Activated CD4-positive, alpha-beta T cell treated with anti-CD3 and anti-CD28 coated beads, Interleukin-2, amount 10 ng/mL, durations not matched to agents 24 days and 14 days (primary cell): Measurements from ENCODE around the gene MFSD2A. TPM values are rescaled to one million over a fixed set of nuclear protein-coding genes. Genes with fewer than 3 reads are reported as not detected.
A peak's percentile ranks its signal among the peaks of the same experiment; 100 is the strongest.
"Not testable (repeated sequence)": the region's sequence is repeated elsewhere in the genome, so short reads cannot be mapped to it uniquely, and the experiment has no call there.

ENCODE experiments used
- DNase-seq: peaks from one replicate; pipeline ENCODE4 v3.0.0; 2022
- H3K27ac Mint-ChIP-seq: one replicate; pipeline ENCODE4 v1.8.0; 2022; ENCODE audit warnings: mild to moderate bottlenecking, mixed read lengths
- H3K27me3 Mint-ChIP-seq: one replicate; pipeline ENCODE4 v1.8.0; 2022; ENCODE audit warnings: mixed read lengths
- H3K36me3 Mint-ChIP-seq: one replicate; pipeline ENCODE4 v1.8.0; 2022; ENCODE audit warnings: low read depth, mild to moderate bottlenecking, mixed read lengths
- H3K4me1 Mint-ChIP-seq: one replicate; pipeline ENCODE4 v1.8.0; 2021; ENCODE audit warnings: mixed read lengths
- H3K4me3 Mint-ChIP-seq: one replicate; pipeline ENCODE4 v1.8.0; 2022; ENCODE audit warnings: mild to moderate bottlenecking, moderate library complexity, mixed read lengths
- H3K9me3 Mint-ChIP-seq: one replicate; pipeline ENCODE4 v1.8.0; 2021; ENCODE audit warnings: mixed read lengths
- intact Hi-C: fragments of 100-400 bp; cut with micrococcal nuclease; formaldehyde crosslinking; loops from one replicate; pipeline ENCODE4 v1.15.1; 2023
- total RNA-seq: library from RNA; stranded (reverse); gene quantifications from 2 replicates; pipeline ENCODE4 v1.2.3, GENCODE V29; 2022

MFSD2A gene
- 47.0 and 49.7 TPM in 2 replicates for total RNA-seq

DNA sequence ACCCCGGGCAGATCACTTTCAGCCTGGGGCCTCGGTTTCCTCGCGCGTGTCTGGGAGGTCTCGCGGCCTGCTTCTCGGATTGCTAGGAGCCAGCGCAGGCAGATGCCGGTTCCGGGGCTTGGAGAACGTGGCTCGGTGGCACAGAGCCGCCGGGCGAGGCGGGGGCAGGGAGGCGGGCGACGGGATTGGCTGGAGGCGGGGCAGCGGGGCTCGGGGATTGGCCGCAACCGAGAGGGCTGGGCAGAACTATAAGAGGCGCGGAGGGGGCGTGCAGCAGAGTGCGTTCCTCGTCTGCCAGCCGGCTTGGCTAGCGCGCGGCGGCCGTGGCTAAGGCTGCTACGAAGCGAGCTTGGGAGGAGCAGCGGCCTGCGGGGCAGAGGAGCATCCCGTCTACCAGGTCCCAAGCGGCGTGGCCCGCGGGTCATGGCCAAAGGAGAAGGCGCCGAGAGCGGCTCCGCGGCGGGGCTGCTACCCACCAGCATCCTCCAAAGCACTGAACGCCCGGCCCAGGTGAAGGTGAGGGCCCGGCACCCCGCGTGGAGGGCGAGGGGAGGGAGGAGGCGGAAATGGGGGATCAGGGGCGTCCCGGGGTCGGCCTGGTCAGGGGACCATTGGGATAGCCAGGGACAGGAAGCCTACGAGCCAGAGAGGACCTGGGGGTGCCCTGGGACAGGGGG, at the start of gene MFSD2A:
TSS of gene MFSD2A (plus strand) at position 276 of the 677 bp plus-strand sequence. CDS start at position 424, 148 bp downstream.
- Mint-ChIP-seq H3K27me3 (peaks cover 9% of the 10 kb centered on the region), H3K27ac (peak within 1 kb of the TSS; percentile 91), H3K9me3 (no peaks in the 10 kb centered on the region), H3K36me3 (peaks cover 39% of the 10 kb centered on the region), H3K4me1 (peaks cover 45% of the 10 kb centered on the region), H3K4me3 (peak within 1 kb of the TSS; percentile 91)
- DNase-seq: peak; percentile 95
- intact Hi-C loops: loop anchor here (1.0 to 5.0 kb wide), 2 partner anchors 36 to 87 kb away; partner anchors contain the start of gene CAP1

DNA sequence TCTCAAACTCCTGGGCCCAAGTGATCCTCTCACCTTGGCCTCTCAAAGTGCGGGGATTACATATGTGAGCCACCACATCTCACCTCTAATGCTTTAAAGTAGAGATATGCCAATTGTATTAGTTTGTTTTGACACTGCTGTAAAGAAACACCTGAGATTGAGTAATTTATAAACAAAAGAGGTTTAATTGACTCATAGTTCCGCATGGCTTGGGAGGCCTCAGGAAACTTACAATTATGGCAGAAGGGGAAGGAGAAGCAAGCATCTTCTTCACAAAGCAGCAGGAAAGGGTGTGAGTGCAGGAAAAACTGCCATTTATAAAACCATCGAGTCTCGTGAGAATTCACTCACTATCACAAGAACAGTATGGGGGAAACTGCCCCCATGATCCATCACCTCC, 49.8 kb upstream of the MFSD2A start:
- H3K9me3 Mint-ChIP-seq: peaks cover 8% of the 10 kb centered on the region
- peaks cover 6% of the 10 kb centered on the region for H3K4me1 Mint-ChIP-seq
- no peak for DNase-seq
- peaks cover 41% of the 10 kb centered on the region for H3K27me3 Mint-ChIP-seq
- no peak overlapping the region for H3K27ac Mint-ChIP-seq
- H3K4me3 Mint-ChIP-seq: no peak overlapping the region
- intact Hi-C loops: no loop called here
- H3K36me3 Mint-ChIP-seq: peaks cover 4% of the 10 kb centered on the region

DNA sequence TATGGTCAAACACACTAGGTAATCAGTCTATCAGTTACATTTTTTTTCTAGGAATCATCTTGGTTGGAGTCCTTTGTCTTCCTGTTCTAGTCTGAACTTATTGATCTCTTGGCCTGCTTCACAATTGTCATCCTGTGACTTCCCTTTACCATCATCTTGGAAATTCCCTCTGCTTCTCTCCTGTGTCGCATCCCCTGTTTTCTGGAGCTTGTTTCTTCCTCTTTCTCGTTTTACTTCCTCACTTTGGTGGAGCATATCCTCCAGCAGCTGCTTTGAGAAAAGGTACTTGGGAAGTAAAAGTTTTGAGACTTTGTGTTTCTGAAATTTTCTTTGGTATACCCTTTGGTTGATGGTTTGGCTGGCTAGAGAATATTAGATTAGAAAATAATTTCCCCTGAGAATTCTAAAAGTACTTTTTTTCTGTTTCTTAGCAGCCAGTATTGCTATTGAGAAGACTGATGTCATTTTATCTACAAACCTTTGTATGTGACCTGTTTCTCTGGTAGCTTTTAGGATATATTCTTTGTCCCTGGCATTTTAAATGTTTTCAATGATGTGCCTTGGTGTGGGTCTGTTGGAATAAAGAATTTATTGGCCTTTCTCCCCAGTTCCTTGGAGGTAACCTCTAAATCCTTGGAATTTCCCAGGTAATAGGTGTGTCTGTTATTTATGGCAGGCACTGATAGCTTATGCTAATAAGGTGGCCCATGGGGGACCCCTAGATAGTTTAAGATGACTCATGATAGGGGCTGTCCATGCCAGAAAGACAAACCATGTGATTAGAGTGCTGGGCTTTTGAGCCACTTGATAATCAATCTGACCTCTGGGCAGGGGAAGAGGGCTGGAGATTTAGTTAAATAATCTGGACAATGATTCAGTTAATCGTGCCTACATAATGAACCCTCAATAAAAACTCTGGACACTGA, 47.2 kb upstream of the MFSD2A start:
- Mint-ChIP-seq H3K4me3 (no peak overlapping the region), H3K4me1 (no peaks in the 10 kb centered on the region), H3K27me3 (peaks cover 32% of the 10 kb centered on the region), H3K27ac (no peak overlapping the region), H3K9me3 (peaks cover 8% of the 10 kb centered on the region), H3K36me3 (peaks cover 4% of the 10 kb centered on the region)
- no peak for DNase-seq
- intact Hi-C loops: no loop called here

DNA sequence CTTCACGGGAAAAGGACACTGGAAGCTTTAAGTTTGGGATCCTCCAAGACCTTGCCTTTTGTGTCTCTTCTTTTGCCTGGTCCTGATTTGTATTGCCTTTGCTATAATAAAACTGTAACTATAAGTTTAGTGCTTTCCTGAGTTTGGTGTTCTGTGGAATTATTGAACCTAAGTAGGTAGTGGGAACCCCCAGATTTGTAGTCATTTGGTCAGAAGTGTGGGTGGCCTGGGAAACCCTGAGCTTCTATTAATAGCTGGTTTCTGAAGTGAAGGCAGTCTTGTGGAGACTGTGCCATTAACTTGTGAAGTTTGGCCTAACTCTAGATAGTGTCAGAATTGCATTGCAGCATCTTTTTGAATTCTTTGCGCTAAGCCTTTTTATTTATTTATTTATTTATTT, 46.4 kb upstream of the MFSD2A start:
- DNase-seq: no peak
- H3K4me3 Mint-ChIP-seq: no peak overlapping the region
- peaks cover 8% of the 10 kb centered on the region for H3K9me3 Mint-ChIP-seq
- H3K27me3 Mint-ChIP-seq: peaks cover 25% of the 10 kb centered on the region
- H3K36me3 Mint-ChIP-seq: peaks cover 4% of the 10 kb centered on the region
- intact Hi-C loops: no loop called here
- H3K4me1 Mint-ChIP-seq: no peaks in the 10 kb centered on the region
- no peak overlapping the region for H3K27ac Mint-ChIP-seq

DNA sequence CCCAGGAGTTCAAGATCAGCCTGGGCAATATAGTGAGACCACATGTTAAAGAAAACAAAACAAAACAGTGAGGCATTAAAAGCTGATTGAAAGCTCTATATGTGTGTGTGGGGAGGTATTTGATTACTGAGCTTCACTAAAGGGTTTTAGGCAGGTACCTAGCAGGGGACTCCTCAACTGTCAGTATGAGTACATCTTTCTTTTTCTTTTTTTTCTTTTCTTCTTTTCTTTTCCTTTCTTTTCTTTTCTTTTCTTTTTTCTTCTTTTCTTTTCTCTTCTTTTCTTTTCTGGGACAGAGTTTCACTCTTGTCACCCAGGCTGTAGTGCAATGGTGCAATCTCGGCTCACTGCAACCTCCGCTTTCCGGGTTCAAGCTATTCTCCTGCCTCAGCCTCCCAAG, 44.7 kb upstream of the MFSD2A start:
- peaks cover 8% of the 10 kb centered on the region for H3K9me3 Mint-ChIP-seq
- DNase-seq: no peak
- no peaks in the 10 kb centered on the region for H3K4me1 Mint-ChIP-seq
- peaks cover 4% of the 10 kb centered on the region for H3K36me3 Mint-ChIP-seq
- H3K4me3 Mint-ChIP-seq: no peak overlapping the region
- H3K27me3 Mint-ChIP-seq: peaks cover 13% of the 10 kb centered on the region
- intact Hi-C loops: no loop called here
- no peak overlapping the region for H3K27ac Mint-ChIP-seq

DNA sequence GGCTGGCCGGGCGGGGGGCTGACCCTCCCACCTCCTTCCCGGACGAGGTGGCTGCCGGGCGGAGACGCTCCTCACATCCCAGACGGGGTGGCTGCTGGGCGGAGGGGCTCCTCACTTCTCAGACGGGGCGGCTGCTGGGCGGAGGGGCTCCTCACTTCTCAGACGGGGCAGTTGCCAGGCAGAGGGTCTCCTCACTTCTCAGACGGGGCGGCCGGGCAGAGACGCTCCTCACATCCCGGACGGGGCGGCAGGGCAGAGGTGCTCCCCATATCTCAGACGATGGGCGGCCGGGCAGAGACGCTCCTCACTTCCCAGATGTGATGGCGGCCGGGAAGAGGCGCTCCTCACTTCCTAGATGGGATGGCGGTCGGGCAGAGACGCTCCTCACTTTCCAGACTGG, 41.8 kb upstream of the MFSD2A start:
- H3K4me1 Mint-ChIP-seq, H3K36me3 Mint-ChIP-seq, H3K9me3 Mint-ChIP-seq, intact Hi-C loops, H3K27ac Mint-ChIP-seq, H3K27me3 Mint-ChIP-seq, DNase-seq, H3K4me3 Mint-ChIP-seq: not testable (repeated sequence)

DNA sequence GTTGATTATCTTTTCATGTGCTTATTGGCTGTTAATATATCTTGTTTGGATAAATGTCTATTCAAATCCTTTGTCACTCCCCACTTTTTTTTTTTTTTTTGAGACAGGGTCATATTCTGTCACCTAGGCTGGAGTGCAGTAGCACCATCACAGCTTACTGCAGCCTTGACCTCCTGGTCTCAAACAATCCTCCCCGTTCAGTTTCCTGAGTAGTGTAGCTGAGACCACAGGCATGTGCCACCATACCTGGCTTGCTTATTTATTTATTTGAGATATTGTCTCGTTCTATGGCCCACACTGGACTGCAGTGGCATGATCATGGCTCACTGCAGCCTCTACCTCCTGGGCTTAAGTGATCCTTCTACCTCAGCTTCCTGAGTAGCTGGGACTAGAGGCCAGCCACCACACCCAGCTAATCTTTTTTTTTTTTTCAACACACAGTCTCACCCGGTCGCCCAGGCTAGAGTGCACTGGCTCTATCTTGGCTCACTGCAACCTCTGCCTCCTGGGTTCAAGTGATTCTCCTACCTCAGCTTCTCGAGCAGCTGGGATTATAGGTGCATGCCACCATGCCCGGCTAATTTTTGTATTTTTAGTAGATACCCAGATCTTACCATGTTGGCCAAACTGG, 39.3 kb upstream of the MFSD2A start:
- peaks cover 2% of the 10 kb centered on the region for H3K4me1 Mint-ChIP-seq
- H3K36me3 Mint-ChIP-seq: no peaks in the 10 kb centered on the region
- H3K27me3 Mint-ChIP-seq: peaks cover 3% of the 10 kb centered on the region
- intact Hi-C loops: loop anchor here (5.0 kb wide), 2 partner anchors 98 to 117 kb away; no protein-coding TSS in a partner anchor
- no peak overlapping the region for H3K4me3 Mint-ChIP-seq
- H3K27ac Mint-ChIP-seq: no peak overlapping the region
- no peaks in the 10 kb centered on the region for H3K9me3 Mint-ChIP-seq
- DNase-seq: no peak

DNA sequence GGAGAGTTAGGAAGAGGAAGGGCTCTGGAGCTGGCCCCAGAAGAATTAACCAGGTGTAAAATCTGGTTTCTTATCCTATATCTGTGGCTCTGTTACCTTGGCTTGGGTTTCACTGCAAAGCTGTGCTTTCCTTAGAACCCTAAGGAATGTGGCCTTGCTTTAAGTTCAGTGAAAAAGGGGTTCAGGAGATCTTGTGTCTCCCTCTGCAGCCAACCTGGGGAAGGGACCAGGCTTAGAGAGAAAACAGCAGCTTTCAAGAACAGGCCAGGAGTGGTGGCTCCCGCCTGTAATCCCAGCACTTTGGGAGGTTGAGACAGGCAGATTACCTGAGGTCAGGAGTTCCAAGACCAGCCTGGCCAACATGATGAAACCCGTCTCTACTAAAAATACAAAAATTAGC, 37.1 kb upstream of the MFSD2A start:
- Mint-ChIP-seq H3K36me3 (no peaks in the 10 kb centered on the region), H3K9me3 (no peaks in the 10 kb centered on the region), H3K4me1 (peaks cover 2% of the 10 kb centered on the region), H3K4me3 (no peak overlapping the region), H3K27ac (no peak overlapping the region), H3K27me3 (peaks cover 3% of the 10 kb centered on the region)
- no peak for DNase-seq
- intact Hi-C loops: loop anchor here (5.0 kb wide), 2 partner anchors 101 to 114 kb away; no protein-coding TSS in a partner anchor

DNA sequence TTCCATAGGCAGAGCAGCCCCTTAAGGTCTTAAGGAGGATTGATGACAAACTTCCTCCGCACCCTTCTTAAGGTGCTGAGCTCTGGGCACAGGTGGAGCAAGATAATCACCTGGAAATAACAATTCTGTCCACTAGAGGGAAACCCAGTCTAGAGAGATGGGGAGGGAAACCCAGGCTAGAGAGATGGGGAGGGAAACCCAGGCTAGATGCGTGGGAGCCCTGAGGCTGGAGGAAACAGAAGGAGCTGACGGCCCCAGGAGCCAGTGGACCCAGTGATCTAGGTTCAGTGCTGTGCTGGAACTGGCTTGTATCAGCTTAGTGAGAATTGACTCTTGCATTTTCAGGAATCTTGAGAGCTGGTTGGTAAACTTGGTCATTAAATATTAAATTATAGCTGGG, 35.4 kb upstream of the MFSD2A start:
- H3K4me1 Mint-ChIP-seq: peaks cover 2% of the 10 kb centered on the region
- H3K27ac Mint-ChIP-seq: no peak overlapping the region
- peaks cover 3% of the 10 kb centered on the region for H3K27me3 Mint-ChIP-seq
- no peaks in the 10 kb centered on the region for H3K36me3 Mint-ChIP-seq
- H3K4me3 Mint-ChIP-seq: no peak overlapping the region
- H3K9me3 Mint-ChIP-seq: no peaks in the 10 kb centered on the region
- peak; percentile 83 for DNase-seq
- intact Hi-C loops: loop anchor here (1.0 to 5.0 kb wide), 4 partner anchors 36 to 113 kb away; partner anchors contain the start of gene MFSD2A

DNA sequence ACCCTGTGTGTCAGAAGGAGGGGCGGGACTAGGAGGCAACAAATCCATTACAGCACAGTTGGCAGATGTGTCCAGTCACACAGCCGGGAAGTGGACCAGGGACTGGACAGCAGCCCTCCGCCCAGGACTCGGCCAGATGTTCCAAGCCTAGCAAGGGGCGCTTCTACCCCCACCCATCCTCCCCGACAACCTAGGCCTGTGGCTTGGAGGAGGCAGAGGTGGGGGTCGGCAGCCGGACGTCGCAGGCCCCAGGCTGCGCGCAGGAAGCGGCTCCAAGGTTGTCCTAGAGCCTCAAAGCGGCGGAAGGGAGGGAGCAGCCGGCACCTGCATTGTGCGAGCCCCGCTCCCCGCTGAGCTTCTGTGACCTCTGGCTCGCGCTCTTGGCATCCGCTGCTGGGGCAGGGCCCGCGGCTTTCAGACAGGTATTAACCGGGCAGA, 32.7 kb upstream of the MFSD2A start:
- no peak for DNase-seq
- peaks cover 3% of the 10 kb centered on the region for H3K27me3 Mint-ChIP-seq
- no peak overlapping the region for H3K4me3 Mint-ChIP-seq
- no peaks in the 10 kb centered on the region for H3K36me3 Mint-ChIP-seq
- no peaks in the 10 kb centered on the region for H3K9me3 Mint-ChIP-seq
- peaks cover 4% of the 10 kb centered on the region for H3K4me1 Mint-ChIP-seq
- no peak overlapping the region for H3K27ac Mint-ChIP-seq
- intact Hi-C loops: no loop called here

DNA sequence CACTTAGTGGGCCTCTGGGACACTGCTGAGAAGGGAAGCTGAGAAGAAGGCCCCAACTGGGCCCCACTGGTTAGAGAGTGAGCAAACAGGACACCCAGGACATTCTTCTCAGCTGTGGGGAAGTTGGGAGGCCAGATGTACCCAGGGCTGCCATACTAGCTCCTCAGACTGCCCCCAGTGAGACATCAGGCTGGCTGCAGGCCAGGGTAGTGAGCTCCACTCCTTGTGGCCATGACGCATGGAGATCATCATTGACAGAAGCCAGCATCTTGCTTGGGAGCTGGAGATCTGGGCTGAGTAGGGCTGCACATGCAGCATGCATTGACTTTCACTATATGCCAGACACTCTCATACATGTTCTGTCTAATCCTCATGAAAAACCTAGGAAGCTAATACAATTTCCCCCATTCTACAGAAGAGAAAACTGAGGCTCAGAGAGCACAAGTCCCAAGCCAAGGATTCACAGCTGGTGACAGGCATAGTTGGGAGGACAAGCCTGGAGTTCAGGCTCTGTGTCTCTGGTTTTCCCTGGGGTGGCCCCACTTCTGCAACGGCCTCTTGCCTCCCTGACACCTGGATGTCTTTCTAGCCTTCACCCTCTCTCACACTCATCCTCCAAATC, 29.1 kb upstream of the MFSD2A start:
- H3K36me3 Mint-ChIP-seq: no peaks in the 10 kb centered on the region

DNA sequence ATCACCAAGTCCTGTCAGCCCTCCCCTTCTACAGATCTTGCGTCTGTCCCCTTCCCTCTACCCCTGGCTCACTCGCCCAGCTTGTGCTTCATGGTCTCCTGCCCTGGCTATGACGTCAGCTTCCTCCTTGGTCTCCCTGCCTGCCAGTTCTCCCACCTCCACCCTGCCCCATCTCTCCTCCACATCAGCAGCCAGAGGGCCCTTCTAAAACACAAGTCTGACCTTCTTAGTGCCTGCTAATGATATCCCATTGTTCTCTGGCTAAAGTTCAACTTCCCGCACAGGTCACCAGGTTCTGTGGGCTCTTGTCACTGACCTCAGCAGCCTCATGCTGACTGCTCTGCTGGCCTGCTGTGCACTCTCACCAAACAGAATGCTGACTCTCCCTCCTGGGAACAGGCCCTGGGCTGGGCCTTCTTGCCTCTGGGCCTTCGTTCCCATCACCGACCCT, 28.6 kb upstream of the MFSD2A start:
- peaks cover 3% of the 10 kb centered on the region for H3K4me1 Mint-ChIP-seq
- intact Hi-C loops: no loop called here
- no peak overlapping the region for H3K27ac Mint-ChIP-seq
- no peak for DNase-seq
- no peaks in the 10 kb centered on the region for H3K9me3 Mint-ChIP-seq
- H3K36me3 Mint-ChIP-seq: no peaks in the 10 kb centered on the region
- H3K4me3 Mint-ChIP-seq: no peak overlapping the region
- no peaks in the 10 kb centered on the region for H3K27me3 Mint-ChIP-seq

More for the DNA sequence above, 29.1 kb upstream of the MFSD2A start:
- intact Hi-C loops: no loop called here
- no peak for DNase-seq
- peaks cover 3% of the 10 kb centered on the region for H3K4me1 Mint-ChIP-seq
- no peak overlapping the region for H3K27ac Mint-ChIP-seq
- no peak overlapping the region for H3K4me3 Mint-ChIP-seq
- no peaks in the 10 kb centered on the region for H3K27me3 Mint-ChIP-seq
- H3K9me3 Mint-ChIP-seq: no peaks in the 10 kb centered on the region

DNA sequence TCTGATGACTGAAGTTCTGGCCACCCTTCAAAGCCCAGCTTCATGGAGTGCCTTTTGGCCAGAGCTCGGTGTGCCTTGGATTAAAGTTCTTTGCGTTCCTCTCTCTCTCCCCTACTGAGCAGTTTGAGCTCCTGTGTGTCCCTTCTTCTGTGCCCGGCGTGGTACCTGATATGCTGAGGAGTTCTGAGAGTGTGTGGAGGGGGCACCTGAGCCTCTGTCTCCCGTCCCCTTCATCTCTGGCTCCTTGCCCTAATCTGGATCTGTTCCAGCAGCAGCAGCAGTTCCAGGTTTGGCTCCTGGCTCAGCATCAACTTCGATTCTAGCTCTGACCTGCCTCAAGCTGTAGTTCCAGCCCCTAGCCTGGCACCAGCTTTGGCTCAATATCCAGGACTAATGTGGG, 28.1 kb upstream of the MFSD2A start:
- H3K4me3 Mint-ChIP-seq: no peak overlapping the region
- peaks cover 3% of the 10 kb centered on the region for H3K4me1 Mint-ChIP-seq
- no peak overlapping the region for H3K27ac Mint-ChIP-seq
- no peaks in the 10 kb centered on the region for H3K9me3 Mint-ChIP-seq
- no peak for DNase-seq
- no peaks in the 10 kb centered on the region for H3K27me3 Mint-ChIP-seq
- no peaks in the 10 kb centered on the region for H3K36me3 Mint-ChIP-seq
- intact Hi-C loops: no loop called here
